ENCODE results near the gene KPNA3.
"Not testable (repeated sequence)": the region's sequence is repeated elsewhere in the genome, so short reads cannot be mapped to it uniquely, and the experiment has no call there.

The KPNA3 gene

GRCh38 chr13:49749848-49750247 is 42.6 kb downstream of the KPNA3 start:
- no peak for DNase-seq (ENCODE audit: low read depth)

DNA sequence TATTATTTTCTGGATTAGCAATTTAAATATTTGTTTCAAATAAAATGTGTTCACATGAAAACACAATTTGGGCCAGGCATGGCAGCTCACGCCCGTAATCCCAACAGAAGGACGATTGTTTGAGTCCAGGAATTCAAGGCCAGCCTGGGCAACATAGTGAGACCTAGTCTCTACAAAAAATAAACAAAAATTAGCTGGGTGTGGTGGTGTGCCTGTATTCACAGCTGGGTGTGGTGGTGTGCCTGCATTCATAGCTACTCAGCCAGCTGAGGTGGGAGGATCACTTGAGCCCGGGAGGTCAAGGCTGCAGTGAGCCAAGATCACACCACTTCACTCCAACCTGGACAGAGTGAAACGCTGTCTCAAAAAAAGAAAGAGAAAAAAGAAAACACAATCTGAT is 46.4 kb downstream of the KPNA3 start:
- no peak for DNase-seq (ENCODE audit: low read depth)

DNA sequence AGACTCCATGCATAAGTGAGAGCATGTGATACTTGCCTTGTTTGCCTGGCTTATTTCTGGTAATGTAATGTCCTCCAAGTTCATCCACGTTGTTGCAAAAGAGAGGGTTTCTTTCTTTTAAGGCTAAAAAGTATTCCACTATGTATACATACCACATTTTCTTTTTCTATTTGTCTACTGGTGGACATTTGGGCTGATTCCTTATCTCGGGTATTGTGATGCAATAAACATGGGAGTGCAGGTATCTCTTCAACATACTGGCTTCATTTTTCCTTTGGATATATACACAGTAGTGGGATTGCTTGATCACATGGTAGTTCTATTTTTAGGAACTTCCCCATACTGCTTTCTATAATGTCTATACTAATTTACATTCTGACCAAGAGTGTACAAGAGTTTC is 51.6 kb downstream of the KPNA3 start:
- no peak for DNase-seq (ENCODE audit: low read depth)

DNA sequence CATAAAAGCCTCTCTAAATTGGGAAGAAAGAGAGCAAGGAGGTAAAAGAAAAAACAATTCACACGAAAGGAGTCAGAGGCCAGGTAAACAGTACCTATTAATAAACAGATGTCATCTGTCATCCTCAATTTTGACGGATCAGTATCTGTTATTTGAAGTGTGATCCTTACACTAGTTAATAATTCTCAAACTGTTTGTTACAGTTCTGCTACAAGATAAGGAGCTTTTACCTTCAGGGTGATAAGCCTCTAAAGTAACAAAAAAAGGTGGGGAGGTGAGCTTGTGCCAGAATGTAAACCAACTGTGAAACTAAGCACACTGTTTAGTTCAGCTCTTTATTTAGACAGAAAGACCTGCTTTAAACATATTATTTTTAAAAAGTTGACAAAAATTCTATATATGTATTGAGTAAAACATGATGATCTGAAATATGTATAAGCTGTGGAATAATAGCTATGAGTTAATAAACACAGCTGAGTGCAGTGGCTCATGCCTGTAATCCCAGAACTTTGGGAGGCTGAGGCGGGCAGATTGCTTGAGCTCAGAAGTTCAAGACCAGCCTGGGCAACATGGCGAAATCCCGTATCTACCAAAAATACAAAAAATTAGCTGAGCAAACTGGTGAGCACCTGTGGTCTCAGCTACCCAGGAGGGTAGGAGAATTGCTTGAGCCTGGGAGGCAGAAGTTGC is 52.8 kb downstream of the KPNA3 start:
- DNase-seq (ENCODE audit: low read depth): no peak

DNA sequence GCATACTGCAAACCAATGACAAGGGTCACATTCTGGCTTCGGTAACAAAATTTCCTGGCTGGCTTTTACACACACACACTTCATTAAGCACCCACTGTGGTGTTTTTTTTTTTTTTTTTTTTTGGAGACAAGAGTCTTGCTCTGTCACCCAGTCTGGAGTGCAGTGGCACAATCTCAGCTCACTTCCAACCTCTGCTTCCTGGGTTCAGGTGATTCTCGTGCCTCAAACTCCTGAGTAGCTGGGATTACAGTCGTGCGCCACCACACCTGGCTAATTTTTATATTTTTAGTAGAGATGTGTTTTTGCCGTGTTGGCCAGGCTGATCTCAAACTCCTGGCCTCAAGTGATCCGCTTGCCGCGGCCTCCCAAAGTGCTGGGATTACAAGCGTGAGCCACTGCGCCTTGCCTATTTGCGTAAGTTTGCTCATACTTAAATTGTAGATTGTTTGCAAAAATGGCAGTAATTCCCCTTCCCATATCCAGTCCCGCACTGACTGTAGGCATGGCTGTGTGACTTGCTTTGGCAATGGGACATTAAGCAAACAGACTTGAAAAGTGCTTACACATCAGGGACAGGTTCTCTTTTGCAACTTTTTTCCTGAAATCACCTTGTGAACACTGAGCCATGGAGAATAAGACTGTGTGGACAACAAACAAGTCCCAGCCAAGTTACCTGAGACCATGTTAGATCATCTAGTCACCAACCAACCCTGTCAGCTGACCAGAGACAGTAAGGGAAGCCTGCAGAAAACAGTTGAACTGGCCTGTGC is 59.1 kb downstream of the KPNA3 start:
- DNase-seq (ENCODE audit: low read depth): no peak

DNA sequence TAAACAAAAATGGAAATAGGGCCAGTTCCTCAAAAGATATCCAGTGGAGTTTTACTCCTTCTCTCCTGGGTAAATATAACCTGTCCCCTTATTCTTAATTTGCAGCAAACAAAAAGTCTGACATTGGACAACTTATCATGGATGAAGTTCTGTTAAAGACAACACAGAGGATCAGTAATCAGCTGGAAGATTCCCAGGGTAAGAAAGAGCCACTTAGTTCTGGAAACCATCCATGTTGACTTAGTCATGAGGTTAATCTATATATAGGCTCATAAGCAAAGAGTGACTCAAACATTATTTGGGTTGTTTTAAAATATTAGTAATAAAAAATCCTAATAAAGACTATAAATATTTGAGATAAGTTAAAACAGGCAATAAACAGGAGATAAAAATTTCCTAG is 60.7 kb downstream of the KPNA3 start:
- DNase-seq (ENCODE audit: low read depth): no peak

GRCh38 chr13:49716615-49717014 is 75.9 kb downstream of the KPNA3 start:
- no peak for DNase-seq (ENCODE audit: low read depth)

GRCh38 chr13:49714757-49715156 is 77.7 kb downstream of the KPNA3 start:
- DNase-seq (ENCODE audit: low read depth): no peak

DNA sequence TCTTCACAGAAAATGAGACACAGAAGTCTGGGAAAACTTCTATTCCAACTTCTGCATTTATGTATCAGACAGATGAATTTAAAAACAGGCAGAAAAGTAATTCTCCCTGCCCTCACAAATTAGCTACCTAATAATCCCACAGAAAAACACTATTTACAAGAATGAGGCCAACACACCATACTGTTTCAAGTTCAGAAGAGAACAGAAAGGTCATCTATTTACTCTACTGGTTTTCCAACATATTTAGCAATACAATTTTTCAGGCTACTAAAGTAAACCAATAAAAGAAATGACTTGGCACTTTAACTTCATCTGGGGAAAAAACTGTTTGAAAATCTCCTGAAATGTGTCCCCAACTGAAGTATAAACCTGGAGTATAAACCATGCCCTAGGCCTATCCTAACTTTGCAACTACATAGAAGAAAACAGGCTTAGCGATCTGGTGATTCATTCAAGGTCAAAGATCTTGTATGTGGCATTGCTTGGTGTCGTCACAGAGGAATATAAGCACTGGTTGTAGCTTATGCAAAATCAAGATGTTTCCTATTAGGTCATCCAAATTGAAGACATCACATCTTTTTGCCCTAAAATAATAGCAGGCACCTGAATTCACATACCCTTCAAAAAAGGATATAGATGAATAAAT is 81.1 kb downstream of the KPNA3 start:
- no peak for DNase-seq (ENCODE audit: low read depth)

- DNase-seq (ENCODE audit: low read depth): not testable (repeated sequence)
These were observed 88.2 kb downstream of the KPNA3 start for GRCh38 chr13:49704264-49704663.

DNA sequence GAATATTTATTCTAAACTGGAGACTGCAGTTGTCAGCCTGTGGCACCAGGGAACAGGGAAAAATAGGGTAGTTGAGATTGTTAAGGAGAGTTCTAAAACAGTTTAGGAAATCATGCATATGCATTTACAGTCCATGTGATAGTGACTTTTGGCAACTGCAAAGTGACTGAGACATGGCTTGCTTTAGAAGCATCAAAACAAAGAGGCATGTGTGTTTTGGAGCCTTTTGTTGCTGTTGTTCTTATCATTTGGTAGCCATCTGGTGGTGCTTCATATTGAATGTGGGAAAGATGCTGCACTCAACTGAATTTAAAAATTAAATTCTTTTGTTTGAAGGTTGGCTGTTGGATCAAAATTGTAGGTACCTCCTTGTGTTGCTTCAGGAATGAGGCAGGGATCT is 91.0 kb downstream of the KPNA3 start:
- no peak for DNase-seq (ENCODE audit: low read depth)

- no peak for DNase-seq (ENCODE audit: low read depth)
These were observed 95.0 kb downstream of the KPNA3 start for GRCh38 chr13:49697468-49697867.

DNA sequence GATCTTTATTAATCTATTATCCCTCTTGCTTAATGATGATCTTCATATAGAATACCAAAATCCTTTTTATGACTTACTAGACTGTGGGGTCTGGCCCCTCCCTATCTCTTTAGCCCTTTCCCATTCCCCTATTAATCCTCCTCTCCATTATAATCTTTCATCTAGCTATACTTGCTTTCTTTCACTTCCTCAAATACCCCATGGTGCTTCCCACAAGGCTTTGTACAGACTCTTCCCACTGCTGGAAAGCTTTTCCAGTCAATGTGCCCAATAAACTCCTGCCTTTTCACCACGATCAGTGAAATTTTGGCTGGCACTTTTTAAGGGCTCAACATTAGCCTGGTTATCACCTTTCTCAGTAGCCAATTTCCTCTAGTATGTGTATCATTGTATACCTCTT is 98.0 kb downstream of the KPNA3 start:
- DNase-seq (ENCODE audit: low read depth): no peak

DNA sequence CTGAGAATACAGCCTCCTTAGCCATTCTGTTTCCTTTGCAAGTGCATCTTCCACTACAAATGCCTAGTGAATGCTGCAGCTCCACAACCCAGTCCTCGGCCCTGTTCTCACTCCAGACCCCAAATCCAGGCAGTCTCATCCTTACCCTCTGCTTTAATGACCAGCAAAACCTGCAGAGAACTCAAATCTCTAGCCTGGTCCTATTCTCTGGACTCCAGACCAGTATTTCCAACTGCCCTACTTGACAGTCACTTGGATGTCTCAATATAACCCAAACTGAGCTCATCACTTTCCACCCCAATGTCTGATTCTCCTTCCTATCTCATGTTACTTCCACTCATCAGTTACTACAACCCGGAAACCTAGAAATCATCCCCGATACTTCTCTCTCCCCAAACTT is 98.6 kb downstream of the KPNA3 start:
- no peak for DNase-seq (ENCODE audit: low read depth)

DNA sequence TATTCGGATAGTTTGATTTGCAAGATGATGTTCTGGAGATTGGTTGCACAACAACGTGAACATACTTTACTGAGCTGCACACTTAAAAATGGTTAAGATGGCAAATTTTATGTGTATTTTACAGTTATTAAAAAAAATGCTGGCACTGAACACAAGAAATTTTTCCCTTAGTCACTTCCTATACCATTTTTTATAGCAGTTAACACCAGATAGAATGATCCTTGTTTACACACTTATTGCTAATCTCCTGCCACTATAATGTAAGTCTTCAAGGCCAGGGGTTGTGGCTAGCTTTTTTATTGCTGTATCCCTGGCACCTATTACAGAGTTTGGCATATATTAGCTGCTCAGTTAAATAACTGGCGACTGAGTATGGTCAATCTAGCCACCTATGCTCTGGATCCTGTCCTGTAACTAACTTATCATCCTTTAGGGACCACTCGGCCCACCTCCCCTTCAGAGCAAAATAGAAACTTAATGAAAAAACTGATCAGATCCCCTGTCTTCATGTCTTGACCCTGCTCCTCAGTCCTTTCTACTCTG is 99.2 kb downstream of the KPNA3 start:
- DNase-seq (ENCODE audit: low read depth): no peak

GRCh38 chr13:49690995-49691784 is 101.3 kb downstream of the KPNA3 start, which contains the start of gene EBPL:
Gene EBPL, minus strand, starts transcription at chr13:49691486. Its CDS starts 62 bp downstream, at chr13:49691424.
- DNase-seq (ENCODE audit: low read depth): peak; percentile 80

- no peak for DNase-seq (ENCODE audit: low read depth)
These were observed 102.1 kb downstream of the KPNA3 start for GRCh38 chr13:49690133-49690994.

DNA sequence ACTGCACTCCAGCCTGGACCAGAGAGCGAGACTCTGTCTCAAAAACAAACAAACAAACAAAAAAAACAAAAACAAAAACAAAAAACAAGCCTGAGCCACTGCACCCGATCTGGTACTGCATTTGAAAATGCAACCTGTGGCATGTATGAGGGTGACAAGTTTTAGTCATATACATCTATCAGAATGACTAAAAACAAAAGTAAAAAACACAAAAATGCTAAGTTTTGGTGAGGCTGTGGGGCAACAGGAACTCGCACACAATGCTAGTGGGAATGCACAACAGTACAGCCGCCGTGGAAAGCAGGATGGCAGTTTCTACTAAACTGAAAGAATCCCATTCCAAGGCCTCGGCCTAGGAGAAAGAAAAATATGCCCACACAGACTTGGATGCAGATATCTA is 109.0 kb downstream of the KPNA3 start:
- DNase-seq (ENCODE audit: low read depth): no peak

DNA sequence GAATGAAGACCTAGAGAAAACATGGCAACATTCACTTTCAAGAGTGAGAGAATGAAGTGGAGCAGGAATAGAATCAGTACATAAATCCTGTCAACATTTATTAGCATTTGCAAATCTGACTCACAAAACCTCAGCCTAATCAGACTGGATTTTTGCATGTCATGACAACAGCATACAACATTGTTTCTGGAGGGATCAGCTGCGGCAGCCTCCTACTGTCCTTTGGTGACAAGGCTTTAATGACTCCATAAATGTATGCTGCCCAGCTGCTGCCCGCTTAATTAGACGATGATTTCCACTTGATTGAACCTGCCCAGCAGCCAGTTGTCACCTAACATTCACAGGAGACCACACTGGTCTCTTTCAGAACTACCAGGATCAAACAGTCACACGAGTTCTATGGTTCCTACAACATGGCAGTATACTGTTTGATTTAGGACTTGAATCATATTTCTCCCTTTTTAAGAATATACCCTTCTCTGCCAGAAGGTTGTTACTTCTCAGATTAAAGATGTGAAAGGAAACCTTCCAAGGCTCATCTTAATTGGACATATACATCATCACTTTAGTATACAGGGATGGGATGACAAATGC is 110.5 kb downstream of the KPNA3 start:
- no peak for DNase-seq (ENCODE audit: low read depth)

DNA sequence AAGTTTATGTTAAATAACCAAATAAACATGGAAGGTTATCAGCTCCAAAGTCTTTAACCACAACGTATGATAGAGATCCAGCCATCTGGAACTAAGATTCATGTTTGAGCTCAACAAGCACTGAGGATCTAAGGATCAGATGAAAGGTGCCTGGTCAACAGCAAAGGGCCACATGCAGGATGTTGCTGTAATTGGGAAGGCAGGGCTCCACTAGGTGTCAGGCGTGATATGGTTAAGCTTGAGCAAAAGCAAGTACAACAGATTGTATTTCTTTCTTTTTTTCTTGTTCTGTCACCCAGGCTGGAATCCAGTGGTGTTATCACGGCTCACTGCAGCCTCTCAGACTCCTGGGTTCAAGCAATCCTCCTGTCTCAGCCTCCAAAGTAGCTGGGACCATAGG is 113.2 kb downstream of the KPNA3 start:
- DNase-seq (ENCODE audit: low read depth): no peak
